ENCODE results near the gene PAX8. TPM values are rescaled to one million over a fixed set of nuclear protein-coding genes. Genes with fewer than 3 reads are reported as not detected.
"Not testable (repeated sequence)": the region's sequence is repeated elsewhere in the genome, so short reads cannot be mapped to it uniquely, and the experiment has no call there.

The PAX8 gene
- polyA plus RNA-seq, 1 of the 3 experiments (the other 2 are of a cell fraction), result 0.23 TPM

GRCh38 chr2:113325161-113325731 lies 46.5 kb upstream of the PAX8 start:
- H3K9me2 ChIP-seq; H3K36me3 ChIP-seq (replicated peaks in 1 of 2; ENCODE audit: control insufficient read depth in 1 of 2, insufficient read depth in 2 of 2, low read length in 1 of 2); H3F3A ChIP-seq (replicated peaks; ENCODE audit: insufficient read depth); H3K27ac ChIP-seq (ENCODE audit: low read depth in 2 of 2, low read length in 1 of 2); H3K4me1 ChIP-seq (ENCODE audit: control insufficient read depth in 1 of 2, insufficient read depth in 2 of 2, low read depth in 1 of 2, low read length in 1 of 2); H3K79me2 ChIP-seq (ENCODE audit: insufficient read depth); H4K20me1 ChIP-seq (ENCODE audit: insufficient read depth); H3K9ac ChIP-seq; H3K9me3 ChIP-seq; CTCF ChIA-PET; H3K27me3 ChIP-seq (ENCODE audit: insufficient read depth); POLR2A ChIA-PET: not testable (repeated sequence)
- H2AFZ ChIP-seq (ENCODE audit: low read depth), result 0 out of 2 replicates have a peak overlapping the region, but pooled peaks have one; percentile 22
- H3K4me2 ChIP-seq, result peak overlapping the region; percentile 74
- peak; percentile 14 for DNase-seq
- H3K4me3 ChIP-seq (ENCODE audit: low read depth in 2 of 2, low read length in 1 of 2), result peak overlapping the region; percentile 19 to 42; a peak in 2 of 4 replicates
- peak; percentile 6; the same call in 1 of the 2 replicates for TF ChIP-seq MAX (IDR thresholded peaks at IDR 0.05; ENCODE audit: low read depth)
- WGBS (ENCODE audit: low lambda C conversion rate), result 17% methylated on average over 13 of the region's 14 CpGs

- no peaks in the 10 kb centered on the region for H3K79me2 ChIP-seq (ENCODE audit: insufficient read depth)
- peak; percentile 93 for DNase-seq
- 0 out of 2 replicates have a peak overlapping the region, but pooled peaks have one; percentile 25 for H3K9ac ChIP-seq
- H3K27ac ChIP-seq (ENCODE audit: low read depth in 2 of 2, low read length in 1 of 2), result no peak overlapping the region
- H3K4me3 ChIP-seq (ENCODE audit: low read depth in 2 of 2, low read length in 1 of 2), result peak overlapping the region; percentile 19 to 42; a peak in 3 of 4 replicates
- H4K20me1 ChIP-seq (ENCODE audit: insufficient read depth), result no peaks in the 10 kb centered on the region
- H3K9me3 ChIP-seq, result no peaks in the 10 kb centered on the region
- peak overlapping the region; percentile 74 for H3K4me2 ChIP-seq
- no peaks in the 10 kb centered on the region; the same call in 1 of the 2 replicates for H3K27me3 ChIP-seq (ENCODE audit: insufficient read depth)
- no peaks in the 10 kb centered on the region for H3K36me3 ChIP-seq (replicated peaks in 1 of 2; ENCODE audit: control insufficient read depth in 1 of 2, insufficient read depth in 2 of 2, low read length in 1 of 2)
- H3F3A ChIP-seq (replicated peaks; ENCODE audit: insufficient read depth), result peaks cover 8% of the 10 kb centered on the region
- ChIA-PET POLR2A (no interaction called here), CTCF (no interaction called here)
- peaks cover 0 to 3% of the 10 kb centered on the region in 2 experiments; a peak in 1 of 4 replicates for H3K4me1 ChIP-seq (ENCODE audit: control insufficient read depth in 1 of 2, insufficient read depth in 2 of 2, low read depth in 1 of 2, low read length in 1 of 2)
- peak overlapping the region; percentile 59 for H2AFZ ChIP-seq (ENCODE audit: low read depth)
- no peak for TF ChIP-seq NFIC (IDR thresholded peaks at IDR 0.05; ENCODE audit: borderline replicate concordance)
- no peak for TF ChIP-seq MEF2A (IDR thresholded peaks at IDR 0.05; ENCODE audit: borderline replicate concordance, low read depth)
- no peak for TF ChIP-seq EZH2phosphoT487 (IDR thresholded peaks at IDR 0.05; ENCODE audit: borderline replicate concordance, low read depth)
- no peak for TF ChIP-seq JUND (IDR thresholded peaks at IDR 0.05)
- no peak for TF ChIP-seq ELF1 (IDR thresholded peaks at IDR 0.05)
- TF ChIP-seq CHD2 (IDR thresholded peaks at IDR 0.05; ENCODE audit: low read length, partially characterized antibody), result no peak
- peak; percentile 95 for TF ChIP-seq MAX (IDR thresholded peaks at IDR 0.05; ENCODE audit: low read depth)
- no peak for TF ChIP-seq TAF1 (IDR thresholded peaks at IDR 0.05; ENCODE audit: borderline replicate concordance, low read depth, low read length)
- no peak for TF ChIP-seq FOXJ3 (CRISPR knock-in tag; IDR thresholded peaks at IDR 0.05)
- TF ChIP-seq IRF3 (IDR thresholded peaks at IDR 0.05; ENCODE audit: low read depth, low read length), result no peak
- peak; percentile 82 for TF ChIP-seq PBX3 (IDR thresholded peaks at IDR 0.05)
- no peak for TF ChIP-seq RCOR1 (IDR thresholded peaks at IDR 0.05; ENCODE audit: low read length)
- no peak for TF ChIP-seq USF1 (IDR thresholded peaks at IDR 0.05; ENCODE audit: borderline replicate concordance, low read depth)
- under 1% methylated on average over 27 of the region's 27 CpGs for WGBS (ENCODE audit: low lambda C conversion rate)
- no peaks in the 10 kb centered on the region for H3K9me2 ChIP-seq
Observed at GRCh38 chr2:113324684-113325160, 46.0 kb upstream of the PAX8 start.

- CTCF ChIA-PET, result interaction anchor here (0.6 to 0.8 kb wide), 2 partner anchors 125 to 204 kb away, joined by 3 read pairs; no protein-coding TSS in a partner anchor
- H3F3A ChIP-seq (replicated peaks; ENCODE audit: insufficient read depth); H3K27me3 ChIP-seq (ENCODE audit: insufficient read depth); H3K79me2 ChIP-seq (ENCODE audit: insufficient read depth); H3K4me3 ChIP-seq (ENCODE audit: low read depth in 2 of 2, low read length in 1 of 2); DNase-seq; H3K27ac ChIP-seq (ENCODE audit: low read depth in 2 of 2, low read length in 1 of 2); H3K9me2 ChIP-seq; POLR2A ChIA-PET; H3K9ac ChIP-seq; H3K36me3 ChIP-seq (replicated peaks in 1 of 2; ENCODE audit: control insufficient read depth in 1 of 2, insufficient read depth in 2 of 2, low read length in 1 of 2); H3K4me2 ChIP-seq; H2AFZ ChIP-seq (ENCODE audit: low read depth); H3K9me3 ChIP-seq; H3K4me1 ChIP-seq (ENCODE audit: control insufficient read depth in 1 of 2, insufficient read depth in 2 of 2, low read depth in 1 of 2, low read length in 1 of 2); H4K20me1 ChIP-seq (ENCODE audit: insufficient read depth): not testable (repeated sequence)
- 92% methylated on average over 2 of the region's 5 CpGs for WGBS (ENCODE audit: low lambda C conversion rate)
Observed at GRCh38 chr2:113323129-113323528, 44.4 kb upstream of the PAX8 start.

GRCh38 chr2:113320106-113320505 lies 41.4 kb upstream of the PAX8 start:
- H2AFZ ChIP-seq (ENCODE audit: low read depth); H3K4me3 ChIP-seq (ENCODE audit: low read depth in 2 of 2, low read length in 1 of 2); H3K9me3 ChIP-seq; H3F3A ChIP-seq (replicated peaks; ENCODE audit: insufficient read depth); POLR2A ChIA-PET; H3K9ac ChIP-seq; H3K79me2 ChIP-seq (ENCODE audit: insufficient read depth); DNase-seq; H3K4me1 ChIP-seq (ENCODE audit: control insufficient read depth in 1 of 2, insufficient read depth in 2 of 2, low read depth in 1 of 2, low read length in 1 of 2); H3K36me3 ChIP-seq (replicated peaks in 1 of 2; ENCODE audit: control insufficient read depth in 1 of 2, insufficient read depth in 2 of 2, low read length in 1 of 2); H3K9me2 ChIP-seq; H4K20me1 ChIP-seq (ENCODE audit: insufficient read depth); H3K27ac ChIP-seq (ENCODE audit: low read depth in 2 of 2, low read length in 1 of 2); H3K4me2 ChIP-seq: not testable (repeated sequence)
- CTCF ChIA-PET, result interaction anchor here (1.1 kb wide), 1 partner anchor 71 kb away, joined by 3 read pairs; no protein-coding TSS in a partner anchor
- WGBS (ENCODE audit: low lambda C conversion rate), result 19% methylated on average over 7 of the region's 7 CpGs
- peaks cover 14% of the 10 kb centered on the region for H3K27me3 ChIP-seq (ENCODE audit: insufficient read depth)
